Kidney (tissue), 14 donors: ENCODE data around the gene CTSS. TPM values are rescaled to one million over a fixed set of nuclear protein-coding genes. Genes with fewer than 3 reads are reported as not detected.

Experiments
- DNase-seq, 5 donors: peaks; one replicate each; pipeline ENCODE4 v3.0.0-alpha.2; 2013 to 2020
- FAIRE-seq: peaks from 2 replicates; lab custom pipeline; 2012; peaks lifted over from hg19 to GRCh38; lab: Jason Lieb, UNC
- H3K27ac ChIP-seq, 2 donors: one replicate each; pipeline ENCODE4 v1.7.0; 2013; ENCODE audit warnings: low read depth in 2 of 2, low read length in 2 of 2, inconsistent platforms in 1 of 2
- H3K27me3 ChIP-seq: one replicate; pipeline ENCODE4 v1.7.1; 2013; ENCODE audit warnings: low read length, inconsistent platforms; ENCODE audit not compliant: control insufficient read depth, insufficient read depth
- H3K36me3 ChIP-seq, 3 donors: one replicate each; pipeline versions ENCODE4 v1.7.0 to v1.7.1; 2013; ENCODE audit warnings: low read length in 3 of 3, control low read depth in 1 of 3, inconsistent platforms in 1 of 3; ENCODE audit not compliant: insufficient read depth in 3 of 3, control insufficient read depth in 2 of 3
- H3K4me1 ChIP-seq, 3 donors: one replicate each; pipeline versions ENCODE4 v1.7.0 to v1.7.1; 2013; ENCODE audit warnings: low read length in 3 of 3, inconsistent platforms in 1 of 3, low read depth in 1 of 3; ENCODE audit not compliant: control insufficient read depth in 2 of 3, insufficient read depth in 2 of 3
- H3K4me3 ChIP-seq, 3 donors: one replicate each; pipeline versions ENCODE4 v1.7.0 to v1.8.1; 2013; ENCODE audit warnings: low read length in 3 of 3, control low read depth in 1 of 3, inconsistent platforms in 1 of 3
- H3K9ac ChIP-seq, 3 donors: one replicate each; pipeline versions ENCODE4 v1.7.0 to v1.7.1; 2013; ENCODE audit warnings: low read length in 3 of 3, control low read depth in 1 of 3, inconsistent platforms in 1 of 3
- H3K9me3 ChIP-seq, 3 donors: one replicate each; pipeline versions ENCODE4 v1.7.0 to v1.7.1; 2013; ENCODE audit warnings: low read length in 3 of 3, control low read depth in 1 of 3, inconsistent platforms in 1 of 3; ENCODE audit not compliant: control insufficient read depth in 2 of 3, insufficient read depth in 1 of 3
- intact Hi-C: fragments of 100-400 bp; cut with DNase I; formaldehyde crosslinking; loops from one replicate; pipeline ENCODE4 v1.11.1; 2022
- polyA plus RNA-seq: library from polyadenylated mRNA; stranded (reverse); fragments of 350-450 nt; fragmentation: Illumina TruSeq; extraction: RNeasy Lipid Tissue Mini Kit (QIAGEN cat#74804); gene quantifications from one replicate; pipeline ENCODE4 v1.2.3, GENCODE V29; 2014; ENCODE audit warnings: low read depth, low replicate concordance; ENCODE audit not compliant: insufficient read depth
- total RNA-seq: library from RNA; stranded (reverse); fragmentation: NEBNext Ultra II Directional; extraction: Animal tissue kit (Norgen Biotek cat#: 25700); gene quantifications from one replicate; pipeline ENCODE4 v1.2.1, GENCODE V29; 2021
- TF ChIP-seq, protein P1 (sequence below): IDR thresholded peaks from 3 replicates; pipeline ENCODE4 v1.5.1; 2012; ENCODE audit warnings: mild to moderate bottlenecking, moderate library complexity, borderline replicate concordance; ENCODE audit not compliant: insufficient read depth; ENCODE audit errors: extremely low read depth
- donor health status: control.
- donor health status: control.
- donor health status: control.
- donor health status: control.
- donor health status: control.
- donor health status: DM: yes; HTN: yes; CAD: no.
- donor health status: Normal renal cell carcinoma (clear cell type).

CTSS gene
- total and polyA plus RNA-seq, 2 donors from 2014 or later: 5.3 to 109 TPM

DNA sequence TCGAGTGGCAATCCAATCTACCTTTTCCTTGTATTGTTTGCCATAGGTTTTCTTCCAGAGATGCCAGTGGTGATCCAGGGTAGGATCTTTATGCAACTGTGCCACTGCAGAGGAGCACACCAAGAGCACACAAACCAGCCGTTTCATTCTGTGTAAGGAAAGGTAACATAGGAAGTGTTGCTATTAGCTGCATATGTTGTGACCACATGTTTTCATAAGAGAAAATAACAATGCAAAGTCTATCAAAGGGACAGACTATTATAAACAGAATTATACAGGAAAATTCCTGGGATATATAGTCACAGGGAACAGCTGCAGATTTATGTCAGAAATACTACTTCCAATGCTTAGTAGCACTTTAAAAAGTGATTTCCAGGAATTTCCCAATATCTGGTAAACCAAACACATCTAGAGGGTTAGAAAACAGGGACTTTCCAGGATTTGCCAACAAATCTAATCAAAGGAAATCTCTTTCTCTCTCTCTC is 919 bp downstream of the CTSS start:
- H3K36me3 ChIP-seq: no peaks in the 10 kb centered on the region
- peak overlapping the region in 1 of 3 donors; percentile 15 for H3K4me3 ChIP-seq
- TF ChIP-seq, protein P1, sequence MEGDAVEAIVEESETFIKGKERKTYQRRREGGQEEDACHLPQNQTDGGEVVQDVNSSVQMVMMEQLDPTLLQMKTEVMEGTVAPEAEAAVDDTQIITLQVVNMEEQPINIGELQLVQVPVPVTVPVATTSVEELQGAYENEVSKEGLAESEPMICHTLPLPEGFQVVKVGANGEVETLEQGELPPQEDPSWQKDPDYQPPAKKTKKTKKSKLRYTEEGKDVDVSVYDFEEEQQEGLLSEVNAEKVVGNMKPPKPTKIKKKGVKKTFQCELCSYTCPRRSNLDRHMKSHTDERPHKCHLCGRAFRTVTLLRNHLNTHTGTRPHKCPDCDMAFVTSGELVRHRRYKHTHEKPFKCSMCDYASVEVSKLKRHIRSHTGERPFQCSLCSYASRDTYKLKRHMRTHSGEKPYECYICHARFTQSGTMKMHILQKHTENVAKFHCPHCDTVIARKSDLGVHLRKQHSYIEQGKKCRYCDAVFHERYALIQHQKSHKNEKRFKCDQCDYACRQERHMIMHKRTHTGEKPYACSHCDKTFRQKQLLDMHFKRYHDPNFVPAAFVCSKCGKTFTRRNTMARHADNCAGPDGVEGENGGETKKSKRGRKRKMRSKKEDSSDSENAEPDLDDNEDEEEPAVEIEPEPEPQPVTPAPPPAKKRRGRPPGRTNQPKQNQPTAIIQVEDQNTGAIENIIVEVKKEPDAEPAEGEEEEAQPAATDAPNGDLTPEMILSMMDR: no peak
- H3K9me3 ChIP-seq: peaks cover 0 to 4% (median 0%) of the 10 kb centered on the region in 3 donors
- H3K9ac ChIP-seq: no peak overlapping the region
- no peak for FAIRE-seq
- no peaks in the 10 kb centered on the region for H3K4me1 ChIP-seq
- peak in 1 of 5 donors; percentile 22 for DNase-seq
- no peak overlapping the region for H3K27ac ChIP-seq
- no peaks in the 10 kb centered on the region for H3K27me3 ChIP-seq
- intact Hi-C loops: no loop called here

DNA sequence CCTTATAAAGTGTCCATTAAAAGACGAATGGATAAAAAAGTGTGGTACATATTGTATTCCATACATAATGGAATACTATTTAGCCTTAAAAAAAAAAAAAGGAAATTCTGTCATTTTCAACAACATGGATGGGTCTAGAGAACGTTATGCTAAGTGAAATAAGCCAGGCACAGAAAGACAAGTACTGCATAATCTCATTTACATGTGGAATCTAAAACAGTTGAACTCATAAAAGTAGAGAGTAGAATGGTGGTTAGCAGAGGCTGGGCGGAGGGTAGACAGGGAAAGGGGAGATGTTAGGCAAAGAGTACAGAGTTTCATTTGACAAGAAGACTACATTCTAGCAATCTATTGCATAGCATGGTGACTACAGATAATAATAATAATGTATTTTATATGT is 2.6 kb downstream of the CTSS start:
- FAIRE-seq (no peak), DNase-seq (no peak)
- H3K4me3 ChIP-seq: no peak overlapping the region
- H3K9me3 ChIP-seq: peaks cover 0 to 4% (median 0%) of the 10 kb centered on the region in 3 donors
- H3K27me3 ChIP-seq: no peaks in the 10 kb centered on the region
- H3K9ac ChIP-seq: no peak overlapping the region
- TF ChIP-seq, protein P1: no peak
- H3K4me1 ChIP-seq: no peaks in the 10 kb centered on the region
- intact Hi-C loops: no loop called here
- H3K27ac ChIP-seq: no peak overlapping the region
- H3K36me3 ChIP-seq: no peaks in the 10 kb centered on the region

DNA sequence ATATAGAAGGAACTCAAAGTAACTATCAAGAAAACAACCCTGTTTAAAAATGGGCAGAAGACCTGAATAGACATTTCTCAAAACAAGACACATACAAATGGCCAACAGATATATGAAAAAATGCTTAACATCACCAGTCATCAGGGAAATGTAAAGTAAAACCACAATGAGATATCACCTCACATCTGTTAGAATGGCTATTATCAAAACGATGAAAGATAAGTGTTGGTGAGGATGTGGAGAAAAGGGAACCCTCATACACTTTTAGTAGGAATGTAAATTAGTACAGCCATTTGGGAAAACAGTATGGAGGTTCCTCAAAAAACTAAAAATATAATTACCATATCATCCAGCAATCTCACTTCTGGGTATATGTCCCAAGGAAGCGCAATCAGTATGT is 3.0 kb downstream of the CTSS start:
- no peak overlapping the region for H3K27ac ChIP-seq
- intact Hi-C loops: no loop called here
- no peak for DNase-seq
- TF ChIP-seq, protein P1: no peak
- no peaks in the 10 kb centered on the region for H3K27me3 ChIP-seq
- no peak overlapping the region for H3K9ac ChIP-seq
- H3K9me3 ChIP-seq: peaks cover 0 to 4% (median 0%) of the 10 kb centered on the region in 3 donors
- H3K4me3 ChIP-seq: no peak overlapping the region
- no peak for FAIRE-seq
- H3K4me1 ChIP-seq: no peaks in the 10 kb centered on the region
- no peaks in the 10 kb centered on the region for H3K36me3 ChIP-seq

DNA sequence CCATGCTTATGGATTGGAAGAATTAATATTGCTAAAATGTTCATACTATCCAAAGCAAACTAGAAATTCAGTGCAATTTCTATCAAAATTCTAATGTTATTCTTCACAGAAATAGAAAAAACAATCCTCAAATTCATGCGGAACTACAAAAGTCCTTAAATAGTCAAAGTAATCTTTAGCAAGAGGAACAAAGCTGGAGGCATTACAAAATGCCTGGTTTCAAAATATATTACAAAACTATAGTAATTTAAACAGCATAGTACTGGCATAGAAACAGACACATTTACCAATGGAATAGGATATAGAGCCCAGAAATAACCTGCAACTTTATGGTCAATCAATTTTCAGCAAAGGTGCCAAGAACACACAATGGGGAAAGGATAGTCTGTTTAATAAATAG is 3.8 kb downstream of the CTSS start:
- no peak overlapping the region for H3K27ac ChIP-seq
- intact Hi-C loops: no loop called here
- no peaks in the 10 kb centered on the region for H3K27me3 ChIP-seq
- FAIRE-seq: no peak
- no peak for DNase-seq
- no peak overlapping the region for H3K4me3 ChIP-seq
- H3K4me1 ChIP-seq: no peaks in the 10 kb centered on the region
- H3K36me3 ChIP-seq: no peaks in the 10 kb centered on the region
- TF ChIP-seq, protein P1: no peak
- no peak overlapping the region for H3K9ac ChIP-seq
- H3K9me3 ChIP-seq: peaks cover 0 to 4% (median 0%) of the 10 kb centered on the region in 3 donors
